ENCODE data around the gene GNA14.
A peak's percentile ranks its signal among the peaks of the same experiment; 100 is the strongest.

The GNA14 gene

DNA sequence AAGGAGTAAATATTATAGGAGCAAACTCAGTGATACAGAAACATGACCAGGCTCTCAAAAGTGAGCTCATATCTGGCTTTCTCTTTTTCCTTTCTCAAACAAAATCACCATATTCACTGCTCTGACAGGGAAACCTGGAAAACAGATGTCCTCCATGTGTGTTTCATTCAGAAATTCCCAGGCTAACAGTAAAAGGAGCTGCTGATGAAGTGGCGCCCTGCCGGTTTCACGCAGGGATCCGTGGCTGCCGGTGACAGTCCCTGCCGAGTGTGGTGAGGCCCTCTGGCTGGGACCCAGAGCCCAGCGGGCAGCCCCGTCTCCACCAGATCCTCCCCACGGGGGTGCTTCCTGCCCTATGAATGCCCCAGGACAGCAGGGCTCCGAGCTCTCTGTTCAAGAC lies 208.1 kb downstream of the GNA14 start (continued):
- TF ChIP-seq HIC1 (tag by site-specific recombination; IDR thresholded peaks at IDR 0.05) (peak; percentile 56; the same call in 1 of the 2 replicates), IKZF3 (tag by site-specific recombination; IDR thresholded peaks at IDR 0.05) (peak; percentile 82)

GRCh38 chr9:77438653-77439052 lies 209.5 kb downstream of the GNA14 start:
- ChIA-PET POLR2A (no interaction called here), CTCF (interaction anchor here (0.6 kb wide), 1 partner anchor 826 kb away, joined by 3 read pairs; no protein-coding TSS in a partner anchor)
- TF ChIP-seq ZBTB8A (tag by site-specific recombination; IDR thresholded peaks at IDR 0.05) (no peak), SCRT2 (tag by site-specific recombination; IDR thresholded peaks at IDR 0.05) (peak; percentile 73), SCRT1 (tag by site-specific recombination; IDR thresholded peaks at IDR 0.05; ENCODE audit: borderline replicate concordance) (0 out of 2 replicates have a peak, but pooled peaks have one; percentile 10), WT1 (tag by site-specific recombination; IDR thresholded peaks at IDR 0.05) (no peak), ZFP41 (tag by site-specific recombination; IDR thresholded peaks at IDR 0.05; ENCODE audit: borderline replicate concordance) (no peak)
- TF ChIP-seq, protein P1, sequence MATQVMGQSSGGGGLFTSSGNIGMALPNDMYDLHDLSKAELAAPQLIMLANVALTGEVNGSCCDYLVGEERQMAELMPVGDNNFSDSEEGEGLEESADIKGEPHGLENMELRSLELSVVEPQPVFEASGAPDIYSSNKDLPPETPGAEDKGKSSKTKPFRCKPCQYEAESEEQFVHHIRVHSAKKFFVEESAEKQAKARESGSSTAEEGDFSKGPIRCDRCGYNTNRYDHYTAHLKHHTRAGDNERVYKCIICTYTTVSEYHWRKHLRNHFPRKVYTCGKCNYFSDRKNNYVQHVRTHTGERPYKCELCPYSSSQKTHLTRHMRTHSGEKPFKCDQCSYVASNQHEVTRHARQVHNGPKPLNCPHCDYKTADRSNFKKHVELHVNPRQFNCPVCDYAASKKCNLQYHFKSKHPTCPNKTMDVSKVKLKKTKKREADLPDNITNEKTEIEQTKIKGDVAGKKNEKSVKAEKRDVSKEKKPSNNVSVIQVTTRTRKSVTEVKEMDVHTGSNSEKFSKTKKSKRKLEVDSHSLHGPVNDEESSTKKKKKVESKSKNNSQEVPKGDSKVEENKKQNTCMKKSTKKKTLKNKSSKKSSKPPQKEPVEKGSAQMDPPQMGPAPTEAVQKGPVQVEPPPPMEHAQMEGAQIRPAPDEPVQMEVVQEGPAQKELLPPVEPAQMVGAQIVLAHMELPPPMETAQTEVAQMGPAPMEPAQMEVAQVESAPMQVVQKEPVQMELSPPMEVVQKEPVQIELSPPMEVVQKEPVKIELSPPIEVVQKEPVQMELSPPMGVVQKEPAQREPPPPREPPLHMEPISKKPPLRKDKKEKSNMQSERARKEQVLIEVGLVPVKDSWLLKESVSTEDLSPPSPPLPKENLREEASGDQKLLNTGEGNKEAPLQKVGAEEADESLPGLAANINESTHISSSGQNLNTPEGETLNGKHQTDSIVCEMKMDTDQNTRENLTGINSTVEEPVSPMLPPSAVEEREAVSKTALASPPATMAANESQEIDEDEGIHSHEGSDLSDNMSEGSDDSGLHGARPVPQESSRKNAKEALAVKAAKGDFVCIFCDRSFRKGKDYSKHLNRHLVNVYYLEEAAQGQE (tag by site-specific recombination; IDR thresholded peaks at IDR 0.05): no peak

GRCh38 chr9:77435688-77436087 lies 212.4 kb downstream of the GNA14 start:
- H3K4me1 ChIP-seq (ENCODE audit: control insufficient read depth, insufficient read depth, low read length): no peaks in the 10 kb centered on the region
- H3K36me3 ChIP-seq (ENCODE audit: control insufficient read depth in 2 of 2, insufficient read depth in 1 of 2, low read length in 2 of 2): no peaks in the 10 kb centered on the region
- CTCF ChIA-PET: interaction anchor here (1.0 to 2.4 kb wide), 3 partner anchors 21 to 599 kb away, joined by 8 to 18 read pairs (median 10); no protein-coding TSS in a partner anchor
- no peak overlapping the region for H3K27ac ChIP-seq (ENCODE audit: extremely low read depth, low read depth, low read length)
- H3K9me3 ChIP-seq (ENCODE audit: control insufficient read depth, insufficient read depth, low read depth, low read length): no peaks in the 10 kb centered on the region
- POLR2A ChIA-PET: no interaction called here
- TF ChIP-seq ZNF664 (tag by site-specific recombination; IDR thresholded peaks at IDR 0.05) (peak; percentile 66; the same call in 1 of the 2 replicates), ZNF785 (tag by site-specific recombination; IDR thresholded peaks at IDR 0.05) (no peak)
- no peak overlapping the region for H3K4me3 ChIP-seq (ENCODE audit: low read depth, low read length)

More at GRCh38 chr9:77438653-77439052, 209.5 kb downstream of the GNA14 start:
- Histone ChIP-seq H3K9me3 (ENCODE audit: control insufficient read depth, insufficient read depth, low read depth, low read length) (no peaks in the 10 kb centered on the region), H3K4me3 (ENCODE audit: low read depth, low read length) (no peak overlapping the region), H3K27ac (ENCODE audit: extremely low read depth, low read depth, low read length) (no peak overlapping the region), H3K4me1 (ENCODE audit: control insufficient read depth, insufficient read depth, low read length) (no peaks in the 10 kb centered on the region), H3K36me3 (ENCODE audit: control insufficient read depth in 2 of 2, insufficient read depth in 1 of 2, low read length in 2 of 2) (no peaks in the 10 kb centered on the region)

DNA sequence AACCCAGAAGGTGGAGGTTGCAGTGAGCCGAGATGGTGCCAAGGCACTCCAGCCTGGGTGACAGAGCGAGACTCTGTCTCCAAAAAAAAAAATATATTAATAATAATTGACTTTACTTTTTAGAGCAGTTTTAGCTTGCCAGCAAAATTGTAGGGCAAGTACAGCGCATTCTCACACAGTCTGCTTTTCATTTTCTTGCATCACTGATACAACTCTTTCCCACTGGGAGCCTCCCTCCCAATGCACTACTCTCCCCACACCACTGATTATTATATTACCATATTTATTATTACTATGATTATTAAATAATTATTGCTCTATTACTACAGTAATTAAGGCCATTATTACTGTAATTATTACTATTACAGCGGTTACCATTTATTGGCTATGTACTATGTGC lies 212.8 kb downstream of the GNA14 start:
- POLR2A ChIA-PET: no interaction called here
- H3K4me3 ChIP-seq (ENCODE audit: low read depth, low read length): no peak overlapping the region
- no peaks in the 10 kb centered on the region for H3K9me3 ChIP-seq (ENCODE audit: control insufficient read depth, insufficient read depth, low read depth, low read length)
- H3K27ac ChIP-seq (ENCODE audit: extremely low read depth, low read depth, low read length): no peak overlapping the region
- no peaks in the 10 kb centered on the region for H3K36me3 ChIP-seq (ENCODE audit: control insufficient read depth in 2 of 2, insufficient read depth in 1 of 2, low read length in 2 of 2)
- no peaks in the 10 kb centered on the region for H3K4me1 ChIP-seq (ENCODE audit: control insufficient read depth, insufficient read depth, low read length)
- CTCF ChIA-PET: interaction anchor here (0.6 to 3.6 kb wide), 5 partner anchors 8 to 600 kb away, joined by 3 to 55 read pairs (median 18); no protein-coding TSS in a partner anchor
- TF ChIP-seq, protein P2, sequence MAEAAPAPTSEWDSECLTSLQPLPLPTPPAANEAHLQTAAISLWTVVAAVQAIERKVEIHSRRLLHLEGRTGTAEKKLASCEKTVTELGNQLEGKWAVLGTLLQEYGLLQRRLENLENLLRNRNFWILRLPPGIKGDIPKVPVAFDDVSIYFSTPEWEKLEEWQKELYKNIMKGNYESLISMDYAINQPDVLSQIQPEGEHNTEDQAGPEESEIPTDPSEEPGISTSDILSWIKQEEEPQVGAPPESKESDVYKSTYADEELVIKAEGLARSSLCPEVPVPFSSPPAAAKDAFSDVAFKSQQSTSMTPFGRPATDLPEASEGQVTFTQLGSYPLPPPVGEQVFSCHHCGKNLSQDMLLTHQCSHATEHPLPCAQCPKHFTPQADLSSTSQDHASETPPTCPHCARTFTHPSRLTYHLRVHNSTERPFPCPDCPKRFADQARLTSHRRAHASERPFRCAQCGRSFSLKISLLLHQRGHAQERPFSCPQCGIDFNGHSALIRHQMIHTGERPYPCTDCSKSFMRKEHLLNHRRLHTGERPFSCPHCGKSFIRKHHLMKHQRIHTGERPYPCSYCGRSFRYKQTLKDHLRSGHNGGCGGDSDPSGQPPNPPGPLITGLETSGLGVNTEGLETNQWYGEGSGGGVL (tag by site-specific recombination; IDR thresholded peaks at IDR 0.05): no peak
- no peak for TF ChIP-seq ZNF837 (tag by site-specific recombination; IDR thresholded peaks at IDR 0.05)
- TF ChIP-seq ZBTB6 (tag by site-specific recombination; IDR thresholded peaks at IDR 0.05): no peak
- no peak for TF ChIP-seq ZNF311 (tag by site-specific recombination; IDR thresholded peaks at IDR 0.05; ENCODE audit: borderline replicate concordance)
- TF ChIP-seq MZF1 (tag by site-specific recombination; IDR thresholded peaks at IDR 0.05; ENCODE audit: borderline replicate concordance): no peak
- TF ChIP-seq IKZF3 (tag by site-specific recombination; IDR thresholded peaks at IDR 0.05): no peak
- TF ChIP-seq ZNF747 (tag by site-specific recombination; IDR thresholded peaks at IDR 0.05): no peak
- TF ChIP-seq, protein P3, sequence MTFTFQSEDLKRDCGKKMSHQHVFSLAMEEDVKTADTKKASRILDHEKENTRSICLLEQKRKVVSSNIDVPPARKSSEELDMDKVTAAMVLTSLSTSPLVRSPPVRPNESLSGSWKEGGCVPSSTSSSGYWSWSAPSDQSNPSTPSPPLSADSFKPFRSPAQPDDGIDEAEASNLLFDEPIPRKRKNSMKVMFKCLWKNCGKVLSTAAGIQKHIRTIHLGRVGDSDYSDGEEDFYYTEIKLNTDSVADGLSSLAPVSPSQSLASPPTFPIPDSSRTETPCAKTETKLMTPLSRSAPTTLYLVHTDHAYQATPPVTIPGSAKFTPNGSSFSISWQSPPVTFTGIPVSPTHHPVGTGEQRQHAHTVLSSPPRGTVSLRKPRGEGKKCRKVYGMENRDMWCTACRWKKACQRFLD (tag by site-specific recombination; IDR thresholded peaks at IDR 0.05): no peak
- no peak for TF ChIP-seq ZNF121 (tag by site-specific recombination; IDR thresholded peaks at IDR 0.05)
